HG03342 (cell line): Measurements from ENCODE around the gene ARMC7.
A peak's percentile ranks its signal among the peaks of the same experiment; 100 is the strongest.

Source experiments
- ATAC-seq: cut with Tn5 transposase; IDR thresholded peaks from one replicate; pipeline ENCODE4 v1.9.1; 2021; ENCODE audit warnings: mild to moderate bottlenecking, moderate library complexity; ENCODE audit not compliant: unreplicated experiment

The ARMC7 gene

DNA sequence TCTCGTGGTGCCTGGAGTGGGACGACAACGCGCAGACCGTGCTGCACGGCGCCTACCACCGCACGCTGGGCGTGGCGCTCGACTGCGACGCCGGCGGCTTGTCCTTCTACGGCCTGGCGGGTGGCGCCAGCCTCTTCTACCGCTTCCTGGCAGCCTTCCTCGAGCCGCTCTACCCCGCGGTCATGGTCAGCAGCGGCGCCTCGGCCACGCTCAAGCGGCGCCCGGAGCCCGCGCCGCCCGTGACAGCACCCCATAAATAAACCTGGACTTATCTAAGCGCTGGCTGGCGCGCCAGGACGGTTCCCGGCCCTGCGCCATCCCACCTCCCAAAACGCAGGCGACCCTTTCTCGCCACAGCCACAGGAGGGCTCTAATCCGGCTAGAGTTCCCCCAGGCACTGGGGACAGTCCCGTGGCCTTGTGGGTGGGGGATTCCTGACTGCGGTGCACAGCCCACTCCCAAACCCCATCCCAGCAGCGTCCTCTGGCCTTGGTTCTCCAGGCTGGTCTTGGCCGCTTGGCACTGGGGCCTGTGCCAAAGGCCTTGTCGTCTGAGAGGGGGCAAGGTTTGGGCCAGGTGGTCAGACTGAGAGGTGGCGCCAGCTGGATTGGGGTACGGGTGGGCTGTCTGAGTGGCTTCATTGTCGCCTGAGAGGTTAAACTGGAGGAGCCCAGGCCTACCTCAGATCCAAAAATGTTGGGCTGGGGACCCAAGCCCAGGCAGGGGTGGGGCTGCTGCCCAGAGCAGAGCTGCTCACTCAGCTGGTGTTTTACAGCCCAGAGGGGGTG, 32.1 kb upstream of the ARMC7 start:
- ATAC-seq, result no peak

DNA sequence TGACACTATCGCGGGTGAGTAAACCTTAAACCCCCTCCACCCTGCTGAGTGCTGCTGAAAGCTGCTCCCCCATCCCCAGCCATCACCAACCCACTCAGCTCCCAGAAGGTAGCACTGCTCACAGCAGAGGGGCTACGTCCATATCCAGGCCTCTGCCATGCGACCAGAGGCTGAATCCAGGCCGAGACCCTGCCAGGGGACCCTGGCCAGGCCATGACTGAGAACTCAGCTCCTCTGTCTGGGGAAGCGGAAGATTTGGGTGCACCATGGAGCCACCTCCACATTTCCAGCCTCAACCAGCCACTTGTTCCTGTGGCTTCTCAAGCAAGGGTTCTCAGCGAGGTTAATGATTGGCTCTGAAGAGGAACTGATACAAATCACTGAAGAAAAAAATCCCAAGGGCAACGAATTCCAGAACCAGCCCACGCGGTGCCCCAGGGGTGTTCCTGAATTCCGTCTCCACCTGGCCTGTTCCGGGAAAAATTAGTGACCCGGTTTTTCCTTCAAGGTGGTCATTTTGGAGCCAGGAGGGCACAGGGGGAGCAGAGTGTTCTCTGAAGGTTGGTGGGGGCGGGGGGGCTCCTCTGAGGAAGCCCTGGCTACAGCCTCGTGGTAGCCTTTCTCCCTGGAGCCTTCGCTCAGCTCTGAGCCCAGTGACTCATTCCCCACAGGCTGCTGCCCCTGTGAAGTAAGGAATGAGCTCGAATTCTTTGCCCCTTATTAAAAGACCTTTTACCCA, 31.3 kb upstream of the ARMC7 start:
- ATAC-seq, result no peak

DNA sequence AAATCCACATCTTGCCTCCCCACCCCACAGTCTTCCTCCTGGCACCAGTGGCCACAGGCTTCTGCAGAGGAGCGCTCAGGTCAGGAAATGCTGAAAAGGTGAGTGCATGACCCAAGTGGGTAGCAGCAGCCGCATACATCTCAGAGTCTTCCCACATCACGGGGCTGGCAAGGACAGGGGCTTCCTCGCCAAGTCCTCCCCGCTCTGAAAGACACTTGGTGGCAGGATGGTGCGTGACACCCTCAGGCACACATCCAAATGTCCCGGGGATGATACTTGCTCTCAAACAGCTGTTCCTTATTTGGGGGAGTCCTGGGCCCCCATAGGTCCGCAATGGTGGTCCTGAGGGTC, 30.8 kb upstream of the ARMC7 start:
- no peak for ATAC-seq

DNA sequence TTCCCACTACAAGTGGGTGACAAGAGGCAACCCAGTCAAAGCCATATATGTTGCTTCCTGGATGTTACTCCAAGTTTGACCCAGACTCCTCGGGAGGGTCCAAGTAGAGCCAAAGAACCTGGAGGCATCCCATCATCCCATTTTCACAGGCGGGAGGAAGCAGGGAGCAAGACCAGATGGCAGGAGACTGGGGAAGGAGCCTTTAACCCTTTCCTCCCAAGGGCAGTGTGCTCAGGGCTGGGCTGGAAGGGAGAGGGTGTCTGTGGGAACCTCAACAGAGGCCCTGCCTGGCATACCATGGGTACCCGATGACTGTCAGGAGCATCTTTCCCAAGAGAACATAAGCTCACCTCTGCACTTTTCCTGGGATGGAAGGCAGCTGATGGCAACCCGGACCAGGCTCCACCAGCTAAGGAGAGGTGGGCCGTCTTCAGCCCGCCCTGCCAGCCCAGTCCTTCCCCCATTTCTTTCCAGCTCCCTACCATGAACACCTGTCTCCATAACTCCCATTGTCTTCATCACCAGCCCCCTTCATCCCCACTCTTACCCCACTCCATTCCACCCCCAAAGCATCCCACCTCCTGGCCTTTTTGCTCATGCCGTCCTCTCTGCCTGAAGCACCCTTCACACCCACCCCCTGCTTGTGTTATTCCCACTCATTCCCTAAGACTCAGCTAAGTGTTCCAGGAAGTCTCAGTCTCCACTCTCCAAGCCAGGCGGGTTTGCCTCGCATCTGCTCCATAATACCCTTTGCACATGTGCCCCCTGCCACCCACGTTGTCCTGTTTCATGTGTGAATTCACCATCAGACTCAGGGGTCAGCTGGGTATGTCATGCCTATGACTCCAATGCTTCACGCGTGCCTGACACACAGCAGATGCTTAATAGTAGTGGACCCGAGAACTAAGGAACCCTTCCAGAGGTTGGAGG, 27.9 kb upstream of the ARMC7 start:
- ATAC-seq, result no peak

DNA sequence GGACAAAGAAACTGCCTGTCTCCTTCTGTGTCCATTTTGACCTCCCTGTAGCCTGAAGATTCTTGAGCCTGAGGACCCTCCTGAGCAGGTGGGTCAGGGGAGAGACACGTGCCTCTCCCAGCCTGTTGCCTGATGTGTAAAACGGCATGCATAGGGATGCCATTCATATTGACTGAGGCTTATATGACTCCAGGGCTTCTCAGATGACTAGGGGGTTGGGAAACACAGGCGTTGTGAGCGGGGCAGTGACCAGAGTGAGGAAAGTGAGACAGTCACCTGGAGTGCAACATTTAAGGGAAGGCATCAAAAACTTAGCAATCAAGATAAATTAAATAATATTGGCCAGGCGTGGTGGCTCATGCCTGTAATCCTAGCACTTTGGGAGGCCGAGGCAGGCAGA, 27.1 kb upstream of the ARMC7 start:
- no peak for ATAC-seq

DNA sequence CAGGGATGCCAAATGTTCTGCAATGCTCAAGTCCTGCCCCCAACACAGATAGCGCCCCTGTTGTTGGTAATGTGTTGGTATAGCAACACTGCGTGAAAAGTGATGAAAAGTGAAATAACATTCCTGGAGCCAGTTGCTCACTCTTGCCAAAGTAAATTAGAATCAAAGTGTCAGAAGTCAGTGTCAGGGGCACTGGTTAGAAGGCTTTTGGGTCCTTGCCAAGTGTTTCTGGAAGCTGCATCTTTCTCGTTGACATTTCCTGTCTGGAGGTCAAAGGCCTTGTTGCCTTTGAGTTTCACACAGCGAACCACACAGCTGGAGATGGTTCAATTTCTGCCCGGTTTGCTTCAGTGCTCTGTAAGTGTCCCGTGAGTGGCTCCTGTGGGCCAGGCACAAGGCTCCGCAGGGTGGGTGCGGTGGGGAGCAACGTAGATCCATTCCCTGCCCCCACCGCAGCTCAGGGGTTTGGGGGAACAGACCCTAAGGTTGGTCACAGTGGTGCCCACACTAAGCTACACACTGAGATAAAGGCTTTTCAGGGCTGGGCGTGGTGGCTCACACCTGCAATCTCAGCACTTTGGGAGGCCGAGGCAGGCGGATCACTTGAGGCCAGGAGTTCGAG, 25.6 kb upstream of the ARMC7 start:
- ATAC-seq, result no peak

DNA sequence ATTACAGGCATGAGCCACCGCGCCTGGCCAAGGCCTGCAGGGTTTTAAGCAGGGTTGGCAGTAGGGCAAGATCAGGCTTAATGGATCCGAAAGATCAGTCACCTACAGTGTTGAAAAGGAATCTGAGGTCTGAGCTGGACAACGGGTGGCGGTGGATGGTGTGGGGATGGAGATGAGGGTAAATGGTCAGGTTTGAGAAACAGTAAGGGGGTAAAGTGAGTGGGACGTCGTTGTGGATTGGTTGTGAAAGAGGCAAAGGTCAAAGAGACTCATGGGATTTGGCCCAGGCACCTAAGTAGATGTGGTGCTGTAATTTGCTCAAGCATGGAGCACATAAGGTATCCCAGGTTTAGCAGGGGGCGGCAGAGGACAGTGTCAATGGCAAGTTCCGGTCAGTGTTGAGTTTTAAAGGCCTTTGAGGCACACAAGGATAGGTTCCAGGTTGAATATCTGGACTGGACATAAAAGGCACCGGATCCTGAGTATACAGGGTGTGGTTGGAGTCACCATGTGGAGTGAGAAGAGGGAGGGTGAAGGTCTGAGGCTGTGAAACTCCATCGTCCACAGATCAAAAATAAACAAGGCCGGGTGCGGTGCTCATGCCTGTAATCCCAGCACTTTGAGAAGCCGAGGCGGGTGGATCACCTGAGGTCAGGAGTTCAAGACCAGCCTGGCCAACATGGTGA, 23.1 kb upstream of the ARMC7 start:
- ATAC-seq, result no peak

DNA sequence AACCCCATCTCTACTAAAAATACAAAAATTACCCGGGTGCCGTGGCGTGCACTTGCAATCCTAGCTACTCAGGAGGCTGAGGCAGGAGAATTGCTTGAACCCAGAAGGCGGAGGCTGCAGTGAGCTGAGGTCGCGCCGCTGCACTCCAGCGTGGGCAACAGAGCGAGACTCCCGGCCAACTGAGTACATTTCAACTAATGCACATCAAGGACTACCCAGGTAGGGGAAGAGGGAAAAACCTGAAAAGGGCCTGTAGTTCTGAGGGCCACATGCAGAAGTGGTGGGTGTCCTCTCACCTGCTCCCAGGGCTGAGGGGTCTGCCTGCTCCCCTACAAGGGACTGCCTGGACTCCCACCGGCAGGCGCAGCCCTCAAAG, 22.6 kb upstream of the ARMC7 start:
- no peak for ATAC-seq

DNA sequence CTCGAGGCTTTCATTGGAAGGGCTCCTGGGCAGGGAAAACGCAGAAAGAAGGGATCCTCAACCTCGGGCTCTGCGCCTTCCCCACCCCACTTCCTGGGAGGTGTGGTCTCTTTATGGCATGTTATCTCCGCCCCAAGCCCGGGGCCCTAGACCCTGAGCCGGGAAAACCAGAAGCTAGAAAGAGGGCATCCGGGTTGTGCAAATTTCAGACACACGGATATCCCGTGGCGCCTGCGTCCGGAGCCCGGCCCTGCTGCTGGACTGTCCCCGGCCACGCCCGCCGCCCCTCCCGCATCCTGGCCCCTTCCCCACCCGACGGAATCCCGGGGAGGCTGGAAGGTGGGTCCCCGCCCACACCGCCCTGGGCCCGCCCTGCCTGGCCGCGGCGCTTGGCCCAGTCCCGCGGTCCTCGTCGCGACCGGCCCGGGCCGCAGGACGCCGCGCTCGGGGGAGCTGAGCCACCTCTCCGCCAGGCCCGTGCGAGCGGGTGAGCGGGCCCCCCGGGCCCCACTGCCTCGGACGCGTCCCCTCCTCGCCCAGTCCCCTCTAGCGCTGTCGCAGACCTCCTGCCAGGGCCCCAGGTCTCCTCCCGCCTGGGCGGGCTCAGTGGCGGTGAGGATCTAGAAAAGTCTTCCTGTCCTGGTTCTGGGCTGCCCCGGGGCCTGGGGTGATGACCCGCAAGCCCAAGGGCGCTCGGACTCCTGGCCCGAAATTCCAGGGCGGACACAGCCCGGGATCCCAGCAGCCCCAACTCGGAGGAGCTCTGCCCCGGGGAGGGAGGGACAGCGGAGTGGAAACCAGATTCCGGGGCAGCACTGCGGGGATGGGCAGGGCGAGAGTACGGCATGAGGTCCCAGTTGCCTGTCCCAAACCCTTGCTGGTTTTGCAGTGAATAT, 22.0 kb upstream of the ARMC7 start, which contains the start of gene SLC16A5:
Gene SLC16A5 (plus strand): TSS at position 397 of the 896 bp plus-strand sequence. CDS start 5,683 bp downstream, outside the sequence.
- peak; percentile 59 for ATAC-seq

DNA sequence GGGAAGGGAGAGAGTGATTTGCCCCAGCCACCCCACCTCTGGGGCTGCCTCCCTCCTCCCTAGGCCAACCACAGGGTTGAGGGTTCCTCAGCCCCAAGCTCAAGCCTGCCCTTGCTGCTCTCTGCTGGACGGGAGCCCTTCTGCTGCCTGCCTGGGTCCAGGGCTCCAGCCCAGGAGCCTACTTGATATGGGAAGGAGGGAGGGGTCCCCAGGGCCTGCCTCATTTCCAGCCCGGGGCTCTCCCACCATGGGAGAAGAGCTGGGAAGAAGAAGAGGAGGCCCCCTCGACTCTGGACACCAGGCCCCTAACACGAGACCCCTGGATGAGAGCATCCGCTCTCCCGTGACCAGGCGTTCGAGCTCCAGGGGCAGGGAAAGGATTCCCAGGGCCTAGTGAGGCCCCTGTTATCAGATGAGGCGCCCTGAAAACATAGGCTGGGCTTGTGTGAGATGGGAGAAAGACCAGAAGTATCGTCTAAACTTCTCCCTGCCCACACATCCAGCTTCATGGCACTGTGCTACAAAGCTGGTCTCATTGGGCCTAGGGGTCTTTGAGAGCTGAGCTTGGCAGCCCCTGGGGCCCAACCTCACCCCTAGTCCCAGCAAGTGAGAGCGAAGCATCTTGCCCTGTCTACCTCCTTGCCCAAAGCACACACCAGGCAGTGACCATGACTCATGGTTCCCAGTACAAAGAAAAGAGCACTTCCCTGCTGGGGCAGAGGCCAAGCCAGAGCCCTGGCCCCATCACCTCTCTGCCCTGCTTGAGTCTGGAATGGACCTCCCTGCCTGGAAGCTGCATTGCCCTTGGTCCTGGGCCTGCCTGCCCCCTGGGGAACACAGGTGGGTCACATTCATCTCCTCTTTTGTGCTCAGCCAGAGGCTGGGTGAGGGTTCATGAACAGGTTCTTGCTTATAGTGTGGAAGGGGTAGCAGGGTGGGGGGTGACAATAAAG, 21.0 kb upstream of the ARMC7 start:
- ATAC-seq, result peak; percentile 9

DNA sequence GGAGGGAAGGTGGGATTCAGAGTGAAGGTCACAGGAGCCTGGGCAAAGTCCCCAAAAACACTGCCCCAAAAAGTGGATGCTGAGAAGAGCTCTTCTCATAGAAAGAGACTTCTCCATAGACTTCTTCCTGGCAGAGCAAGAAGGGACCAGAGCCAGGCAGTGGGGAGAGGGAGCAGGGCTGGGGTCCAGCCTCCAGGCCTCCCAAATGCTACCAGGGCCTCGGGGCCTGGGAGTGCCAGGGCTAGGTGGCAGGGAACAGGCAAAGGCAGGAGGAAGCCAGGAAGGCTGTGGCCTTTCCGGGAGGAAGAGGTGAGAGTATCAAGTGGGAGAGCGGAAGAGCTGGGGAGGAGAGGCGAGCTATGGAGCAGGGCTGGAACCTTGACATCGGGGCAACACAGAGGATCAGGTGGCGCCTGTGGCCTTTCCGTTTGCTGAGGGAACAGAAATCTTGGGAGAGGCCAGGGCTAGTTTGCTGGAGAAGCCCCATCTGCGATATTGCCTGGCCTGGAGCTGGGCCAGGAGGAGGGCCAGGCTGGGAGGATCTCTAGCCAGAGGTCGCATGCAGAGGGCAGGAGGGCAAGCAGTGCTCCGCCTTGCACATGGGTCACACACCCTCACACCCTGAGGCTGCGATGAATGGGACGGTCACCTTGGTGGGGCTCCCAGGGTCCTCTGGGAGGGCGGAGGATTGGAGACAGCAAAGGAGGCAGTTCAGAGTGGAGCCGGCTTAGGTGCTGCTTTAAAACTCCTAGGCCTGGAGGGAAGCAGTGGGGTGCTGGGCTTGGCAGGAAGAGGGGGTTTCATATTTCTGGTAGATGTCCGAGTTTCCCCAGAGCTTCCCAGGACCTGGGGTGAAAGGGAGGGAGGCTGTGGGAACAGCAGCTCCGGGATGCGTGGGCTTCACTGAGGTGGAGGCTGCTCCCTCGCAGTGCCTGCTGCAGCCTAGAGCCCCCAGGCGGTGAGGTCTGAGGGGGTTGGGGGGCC, 18.6 kb upstream of the ARMC7 start:
- ATAC-seq, result no peak

DNA sequence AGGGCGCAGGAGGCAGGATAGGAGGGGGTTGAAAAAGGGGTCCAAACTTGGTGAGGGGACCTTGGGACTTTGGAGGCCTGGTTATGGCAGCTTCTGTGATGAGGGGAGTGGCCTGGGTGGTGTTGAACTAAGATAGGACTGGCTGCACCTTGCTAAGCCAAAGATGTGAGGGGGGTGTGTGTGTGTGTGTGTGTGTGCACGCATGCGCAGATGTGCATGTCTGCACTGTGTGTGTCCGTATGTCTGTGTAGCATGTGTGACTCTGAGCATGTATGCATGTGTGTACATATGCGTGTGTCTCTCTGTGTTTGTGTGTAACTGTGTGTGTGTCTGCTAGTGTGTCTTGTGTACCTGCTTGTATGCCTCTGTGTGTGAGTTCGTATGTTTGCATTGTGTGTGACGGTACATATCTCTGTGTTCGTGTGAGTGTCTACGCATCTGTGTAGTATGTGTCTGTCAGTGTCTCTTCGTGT, 17.9 kb upstream of the ARMC7 start:
- no peak for ATAC-seq

DNA sequence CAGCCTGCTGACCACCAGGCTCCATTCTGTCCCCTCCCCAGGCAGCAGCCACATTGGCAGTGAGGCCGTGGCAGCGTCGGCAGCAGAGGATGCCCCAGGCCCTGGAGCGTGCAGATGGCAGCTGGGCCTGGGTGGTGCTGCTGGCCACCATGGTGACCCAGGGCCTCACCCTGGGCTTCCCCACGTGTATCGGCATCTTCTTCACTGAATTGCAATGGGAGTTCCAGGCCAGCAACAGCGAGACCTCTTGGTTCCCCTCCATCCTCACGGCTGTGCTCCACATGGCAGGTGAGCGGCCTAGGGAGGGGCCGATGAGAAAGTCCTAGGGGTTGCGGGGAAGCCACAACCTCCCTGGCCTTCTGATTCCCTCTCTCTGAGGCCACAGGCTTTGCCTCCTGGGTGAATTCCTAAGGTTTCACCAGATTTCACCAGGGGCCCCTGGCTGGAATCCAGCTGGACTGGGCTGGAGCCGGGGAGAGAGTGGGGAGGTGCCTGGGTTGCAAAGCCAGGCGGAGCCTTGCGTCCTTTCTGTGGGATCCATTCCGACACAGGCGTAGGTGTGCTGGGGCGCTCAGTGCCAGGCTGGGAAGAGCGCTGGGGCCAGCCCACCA, 16.1 kb upstream of the ARMC7 start:
- ATAC-seq, result no peak

DNA sequence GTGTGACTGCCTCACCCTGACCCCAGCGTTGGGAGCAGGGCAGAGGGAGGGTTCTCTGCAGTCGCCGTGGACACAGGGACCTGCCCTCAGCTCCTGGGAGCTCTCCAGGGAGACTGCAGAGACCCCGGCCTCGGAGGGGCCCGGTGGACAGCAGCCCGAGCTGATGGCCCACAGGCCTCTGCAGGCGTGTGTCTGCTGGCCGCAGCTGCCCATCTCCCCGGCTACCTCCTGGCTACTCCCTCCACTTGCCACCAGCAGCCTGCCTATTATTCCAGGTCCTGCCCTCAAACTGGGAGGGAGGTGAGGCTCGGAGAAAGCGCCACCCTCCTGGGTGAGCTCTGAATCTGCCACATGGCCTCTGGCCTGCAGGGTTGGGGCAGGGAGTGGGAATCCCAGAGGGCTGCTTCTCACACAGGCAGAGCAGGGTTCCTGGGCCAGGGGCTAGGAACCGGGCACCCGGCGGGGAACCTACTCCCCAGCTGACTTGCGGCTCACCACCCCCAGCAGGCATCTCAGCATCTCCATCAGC, 14.8 kb upstream of the ARMC7 start:
- no peak for ATAC-seq

DNA sequence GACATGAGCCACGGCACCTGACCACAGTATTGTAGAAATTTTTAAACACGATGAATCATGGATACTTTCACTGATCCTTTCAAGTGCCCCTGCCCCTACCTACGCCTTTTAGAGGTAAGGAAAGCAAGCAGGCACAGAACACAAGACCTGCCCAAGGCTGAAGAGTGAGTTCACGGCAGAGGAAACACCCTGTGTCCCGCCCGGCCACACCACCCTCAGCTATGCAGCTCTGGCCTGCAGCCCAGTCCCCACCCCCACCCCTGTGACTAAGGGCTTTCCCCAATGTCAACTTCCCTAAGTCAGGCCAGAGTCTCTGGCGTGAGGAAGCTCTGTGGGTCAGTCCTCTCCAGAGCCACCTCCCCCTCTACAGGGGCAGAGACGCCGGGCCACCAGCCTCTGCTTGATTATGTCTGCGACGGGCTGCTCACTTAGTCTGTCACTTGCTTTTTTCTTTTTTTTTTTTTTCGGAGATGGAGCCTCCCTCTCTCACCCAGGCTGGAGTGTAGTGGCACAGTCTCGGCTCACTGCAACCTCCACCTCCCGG, 13.6 kb upstream of the ARMC7 start:
- ATAC-seq, result no peak

DNA sequence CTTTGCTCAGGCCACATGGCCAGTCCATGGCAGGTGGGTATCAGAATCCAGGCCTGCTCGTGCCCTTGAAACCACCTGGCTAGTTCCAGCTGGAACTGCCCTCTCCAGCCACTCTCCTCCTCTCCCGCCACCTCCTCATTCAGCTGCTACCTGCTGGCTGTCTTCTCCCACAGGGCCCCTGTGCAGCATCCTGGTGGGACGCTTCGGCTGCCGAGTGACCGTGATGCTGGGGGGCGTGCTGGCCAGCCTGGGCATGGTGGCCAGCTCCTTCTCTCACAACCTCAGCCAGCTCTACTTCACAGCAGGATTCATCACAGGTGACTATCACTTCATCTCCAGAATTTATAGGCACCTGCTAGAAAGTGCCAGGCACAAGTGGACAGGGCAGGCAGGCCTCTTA, 11.9 kb upstream of the ARMC7 start:
- no peak for ATAC-seq
